IMR-90 (cell line): ENCODE results near the gene POLG2. TPM values are rescaled to one million over a fixed set of nuclear protein-coding genes. Genes with fewer than 3 reads are reported as not detected.
A peak's percentile ranks its signal among the peaks of the same experiment; 100 is the strongest.

Experiments used
- ATAC-seq: fragments of 200-7000 bp; cut with Tn5 transposase; 2 replicates; pipeline ENCODE4 v1.9.1; 2020; ENCODE audit warnings: low read depth, mild to moderate bottlenecking, moderate library complexity
- BruUV-seq: library from RNA; stranded (reverse); fragments of 400-500 nt; replicated peaks from 2 replicates; lab custom pipeline; 2021; lab: Mats Ljungman, UMichigan
- CTCF ChIA-PET: fragments of 300-600 bp; formaldehyde crosslinking; extraction: SDS; loops from one replicate; lab custom pipeline; 2021; ENCODE audit warnings: antibody characterized with exemption; lab: Yijun Ruan, JAX
- POLR2A ChIA-PET: fragments of 300-600 bp; sonication (Branson Sonifier 250); formaldehyde crosslinking; loops from one replicate; lab custom pipeline; 2022; ENCODE audit warnings: antibody characterized with exemption; ENCODE audit not compliant: unreplicated experiment; lab: Charles Lee
- DNase-seq: peaks from one replicate; pipeline ENCODE4 v3.0.0; 2013
- H2AFZ ChIP-seq: replicated peaks from 2 replicates; pipeline ENCODE3; 2013; ENCODE audit warnings: low read length, mild to moderate bottlenecking; ENCODE audit not compliant: poor library complexity
- H2AK5ac ChIP-seq: 2 replicates; pipeline ENCODE4 v1.6.1; 2013; ENCODE audit warnings: low read depth, low read length, inconsistent platforms
- H2AK9ac ChIP-seq: replicated peaks from 2 replicates; pipeline ENCODE3; 2013; ENCODE audit warnings: mild to moderate bottlenecking, low read depth, low read length, moderate library complexity; ENCODE audit not compliant: poor library complexity
- H2BK120ac ChIP-seq: 2 replicates; pipeline ENCODE4 v1.6.1; 2013; ENCODE audit warnings: low read depth, low read length, inconsistent platforms
- H2BK15ac ChIP-seq: 3 replicates; pipeline ENCODE4 v1.6.1; 2013; ENCODE audit warnings: low read depth, low read length, inconsistent platforms
- H2BK20ac ChIP-seq: 2 replicates; pipeline ENCODE4 v1.6.1; 2013; ENCODE audit warnings: low read depth, mild to moderate bottlenecking, inconsistent platforms, low read length, moderate library complexity
- H2BK5ac ChIP-seq: 2 replicates; pipeline ENCODE4 v1.6.1; 2013; ENCODE audit warnings: mild to moderate bottlenecking, low read depth, low read length, inconsistent platforms; ENCODE audit not compliant: poor library complexity, severe bottlenecking
- H3K14ac ChIP-seq: replicated peaks from 2 replicates; pipeline ENCODE4 v1.6.1; 2013; ENCODE audit warnings: low read depth, low read length, inconsistent platforms
- H3K18ac ChIP-seq: 2 replicates; pipeline ENCODE4 v1.6.1; 2013; ENCODE audit warnings: low read depth, low read length, control low read depth
- H3K23ac ChIP-seq: 2 replicates; pipeline ENCODE4 v1.6.1; 2013; ENCODE audit warnings: low read depth, low read length, inconsistent platforms
- H3K27ac ChIP-seq: 2 replicates; pipeline ENCODE4 v1.5.1; 2013; ENCODE audit warnings: mild to moderate bottlenecking, control low read depth, low read length; ENCODE audit not compliant: insufficient read depth
- H3K27me3 ChIP-seq: 2 replicates; pipeline ENCODE4 v1.6.1; 2013; ENCODE audit warnings: low read length; ENCODE audit not compliant: control insufficient read depth, insufficient read depth
- H3K36me3 ChIP-seq: 2 replicates; pipeline ENCODE4 v1.6.1; 2013; ENCODE audit warnings: low read length, mixed read lengths; ENCODE audit not compliant: control insufficient read depth, insufficient read depth
- H3K4ac ChIP-seq: 2 replicates; pipeline ENCODE4 v1.6.1; 2013; ENCODE audit warnings: low read depth, low read length, inconsistent platforms
- H3K4me1 ChIP-seq: 2 replicates; pipeline ENCODE4 v1.6.1; 2013; ENCODE audit warnings: low read length, mixed read lengths; ENCODE audit not compliant: control insufficient read depth, insufficient read depth
- H3K4me2 ChIP-seq: 2 replicates; pipeline ENCODE4 v1.6.1; 2013; ENCODE audit warnings: low read depth, mild to moderate bottlenecking, control low read depth, low read length, moderate library complexity
- H3K4me3 ChIP-seq: 2 replicates; pipeline ENCODE4 v1.5.1; 2013; ENCODE audit warnings: low read depth, mild to moderate bottlenecking, control low read depth, low read length, moderate library complexity; ENCODE audit not compliant: insufficient read depth
- H3K56ac ChIP-seq: 2 replicates; pipeline ENCODE4 v1.6.1; 2013; ENCODE audit warnings: low read length, inconsistent platforms; ENCODE audit not compliant: insufficient read depth; ENCODE audit errors: extremely low read depth
- H3K79me1 ChIP-seq, 2 experiments: 2 replicates each; pipeline ENCODE4 v1.6.1; 2013; ENCODE audit warnings: low read length in 2 of 2, inconsistent platforms in 1 of 2, low read depth in 1 of 2
- H3K9ac ChIP-seq: 2 replicates; pipeline ENCODE4 v1.6.1; 2013; ENCODE audit warnings: low read depth, low read length, control low read depth
- H3K9me1 ChIP-seq: 2 replicates; pipeline ENCODE4 v1.6.1; 2013; ENCODE audit warnings: low read length, inconsistent platforms; ENCODE audit not compliant: insufficient read depth
- H3K9me3 ChIP-seq: 2 replicates; pipeline ENCODE4 v1.6.1; 2013; ENCODE audit warnings: low read length; ENCODE audit not compliant: control insufficient read depth, insufficient read depth
- H4K20me1 ChIP-seq: 2 replicates; pipeline ENCODE4 v1.6.1; 2013; ENCODE audit warnings: low read length, inconsistent platforms; ENCODE audit not compliant: insufficient read depth
- H4K5ac ChIP-seq: 2 replicates; pipeline ENCODE4 v1.6.1; 2013; ENCODE audit warnings: mild to moderate bottlenecking, low read depth, low read length, control low read depth
- H4K8ac ChIP-seq, 2 experiments: 2 replicates each; pipeline ENCODE4 v1.6.1; 2013; ENCODE audit warnings: low read depth in 2 of 2, low read length in 2 of 2, control low read depth in 1 of 2, inconsistent platforms in 1 of 2
- H4K91ac ChIP-seq: 2 replicates; pipeline ENCODE4 v1.6.1; 2013; ENCODE audit warnings: low read depth, low read length, inconsistent platforms; ENCODE audit not compliant: insufficient read depth
- BHLHE40 ChIP-seq: fragments of 150-350 bp; IDR thresholded peaks from 2 replicates; pipeline ENCODE4 v1.6.1; 2016; ENCODE audit warnings: mild to moderate bottlenecking, low read depth, low read length
- CEBPB ChIP-seq: IDR thresholded peaks from 2 replicates; pipeline ENCODE4 v1.6.1; 2012; ENCODE audit warnings: low read depth, low read length, improper control_type of control experiment
- CHD1 ChIP-seq: IDR thresholded peaks from 2 replicates; pipeline ENCODE4 v1.6.1; 2012; ENCODE audit warnings: low read depth, low read length, improper control_type of control experiment
- MAFK ChIP-seq: IDR thresholded peaks from 2 replicates; pipeline ENCODE4 v1.6.1; 2012; ENCODE audit warnings: low read depth, low read length, improper control_type of control experiment
- MAZ ChIP-seq: IDR thresholded peaks from 2 replicates; pipeline ENCODE4 v1.6.1; 2012; ENCODE audit warnings: low read depth, mild to moderate bottlenecking, low read length, improper control_type of control experiment, moderate library complexity, borderline replicate concordance
- MXI1 ChIP-seq: IDR thresholded peaks from 2 replicates; pipeline ENCODE4 v1.6.1; 2012; ENCODE audit warnings: low read depth, mild to moderate bottlenecking, low read length, moderate library complexity, borderline replicate concordance
- NFE2L2 ChIP-seq: fragments of 150-350 bp; IDR thresholded peaks from 2 replicates; pipeline ENCODE4 v1.6.1; 2016; ENCODE audit warnings: low read depth, mild to moderate bottlenecking, low read length
- POLR2A ChIP-seq: IDR thresholded peaks from 2 replicates; pipeline ENCODE4 v1.6.1; 2012; ENCODE audit warnings: mild to moderate bottlenecking, low read depth, low read length
- RAD21 ChIP-seq: IDR thresholded peaks from 2 replicates; pipeline ENCODE4 v1.6.1; 2012; ENCODE audit warnings: low read length, improper control_type of control experiment
- RCOR1 ChIP-seq: IDR thresholded peaks from 2 replicates; pipeline ENCODE4 v1.6.1; 2012; ENCODE audit warnings: mild to moderate bottlenecking, low read length, improper control_type of control experiment; ENCODE audit not compliant: insufficient replicate concordance
- RFX5 ChIP-seq: IDR thresholded peaks from 2 replicates; pipeline ENCODE4 v1.8.0; 2012; ENCODE audit warnings: low read depth, mild to moderate bottlenecking, low read length, moderate library complexity
- SMC3 ChIP-seq: fragments of 150-350 bp; IDR thresholded peaks from 2 replicates; pipeline ENCODE4 v1.6.1; 2016; ENCODE audit warnings: low read depth, mild to moderate bottlenecking, antibody characterized with exemption, low read length, moderate library complexity
- WGBS, 2 experiments: methylation state at CpG; one replicate each; pipeline versions ENCODE4 v1.1.5 to v1.1.7; 2013; ENCODE audit warnings: missing lambda C conversion rate in 2 of 2; ENCODE audit not compliant: insufficient read length in 1 of 2; ENCODE audit errors: extremely low coverage in 2 of 2; 5-methylcytosine and 5-hydroxymethylcytosine counted together
- dilution Hi-C: fragments of 300-500 bp; cut with HindIII; formaldehyde crosslinking; loops from one replicate; pipeline ENCODE4 v1.14.3; 2018; ENCODE audit warnings: low sequenced_read_pairs; ENCODE audit not compliant: unreplicated experiment
- in situ Hi-C: fragments of 300-500 bp; cut with MboI; formaldehyde crosslinking; loops from 3 replicates; pipeline ENCODE4 v1.14.3; 2019; ENCODE audit warnings: low sequenced_read_pairs, inconsistent platforms, mixed read lengths
- intact Hi-C: fragments of 100-400 bp; cut with micrococcal nuclease; formaldehyde crosslinking; loops from 2 replicates; pipeline ENCODE4 v1.10.0; 2022
- polyA plus RNA-seq, 3 experiments: library from polyadenylated mRNA; depleted of rRNA; stranded (reverse); fragments of >200 nt; gene quantifications; 2 replicates each; pipeline ENCODE4 v1.2.3, GENCODE V29; 2012; ENCODE audit warnings: low replicate concordance in 1 of 3
- total RNA-seq: library from RNA; depleted of rRNA; stranded (reverse); fragments of >200 nt; gene quantifications from 2 replicates; pipeline ENCODE4 v1.2.3, GENCODE V29; 2012
- TF ChIP-seq, protein P1 (sequence below): fragments of 150-350 bp; IDR thresholded peaks from 2 replicates; pipeline ENCODE4 v1.6.1; 2017; ENCODE audit warnings: mild to moderate bottlenecking, antibody characterized with exemption, low read length, low read depth
- TF ChIP-seq, protein P2 (sequence below): fragments of 150-350 bp; IDR thresholded peaks from 2 replicates; pipeline ENCODE4 v1.6.1; 2016; ENCODE audit warnings: low read depth, mild to moderate bottlenecking, low read length, moderate library complexity, borderline replicate concordance

Gene POLG2
- total and polyA plus RNA-seq, 2 of the 4 experiments (the other 2 are of a cell fraction): 7.0 to 7.7 TPM

DNA sequence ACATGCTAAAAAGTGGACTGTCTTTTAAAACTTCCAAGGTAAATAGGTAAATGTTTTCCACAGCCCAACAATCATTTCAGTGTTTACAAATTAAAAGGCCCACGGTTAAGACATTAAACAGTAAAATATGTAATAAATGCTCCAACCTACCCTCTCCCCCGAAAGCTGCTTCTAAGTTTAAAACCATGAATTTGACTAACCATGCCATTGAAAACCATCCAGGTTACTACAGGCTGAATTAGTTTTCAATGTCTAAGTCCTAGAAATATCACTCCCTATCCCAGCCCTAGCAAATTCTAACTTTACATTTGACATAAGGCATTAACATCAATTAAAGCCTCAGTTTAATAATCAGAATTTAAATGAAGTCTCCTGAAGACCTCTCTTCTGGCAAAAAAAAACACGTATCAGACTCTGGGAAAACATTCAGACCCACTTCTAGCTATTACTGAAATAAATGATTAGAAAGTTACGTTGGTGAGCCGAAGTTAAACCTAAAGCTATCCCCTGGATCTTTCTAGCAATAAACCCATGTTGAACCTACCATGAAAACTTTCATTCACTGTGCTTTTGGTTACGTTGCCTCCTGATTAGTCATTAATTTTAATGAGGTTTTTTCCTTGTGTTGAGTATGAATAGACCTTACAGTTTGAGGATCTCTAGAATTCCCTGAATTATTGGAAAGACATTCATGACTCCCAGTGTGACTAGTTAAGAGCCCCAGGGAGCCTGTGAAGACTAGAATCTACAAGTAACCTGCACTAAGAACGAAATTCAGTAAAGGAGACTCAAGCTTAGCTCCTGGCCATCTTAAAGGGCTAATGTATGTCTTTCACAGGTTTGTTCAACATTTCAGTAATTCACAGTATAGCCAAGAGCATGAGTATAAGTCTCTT lies 1.7 kb upstream of the POLG2 start (continued):
- TF ChIP-seq MAZ: no peak

DNA sequence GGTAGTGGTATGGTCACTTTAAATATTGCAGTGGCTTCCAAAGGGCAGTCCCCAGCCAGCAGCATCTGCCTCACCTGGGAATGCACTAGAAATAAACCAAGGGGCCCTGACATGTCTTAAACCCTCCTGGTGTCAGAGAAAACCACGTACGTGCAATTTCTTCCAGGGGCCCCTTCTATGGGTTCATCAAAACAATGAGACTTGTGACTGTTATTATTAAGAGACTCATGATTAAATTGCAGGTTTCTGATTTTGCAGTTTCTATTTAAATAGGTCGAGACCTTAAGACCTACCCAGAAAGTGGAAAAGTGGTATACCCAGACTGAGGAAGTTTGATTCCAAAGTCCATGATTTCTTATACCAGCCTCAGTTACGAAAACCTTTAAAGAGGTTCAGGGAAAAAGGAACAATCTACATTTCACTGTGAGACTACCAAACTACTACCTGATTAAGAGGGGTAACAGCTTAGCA lies 746 bp upstream of the POLG2 start:
- Histone ChIP-seq H2BK120ac (no peak overlapping the region), H3K14ac (no peak overlapping the region), H2BK15ac (no peak overlapping the region), H3K9ac (peak overlapping the region; percentile 53; the same call in 1 of the 2 replicates), H3K27me3 (no peaks in the 10 kb centered on the region), H3K9me3 (no peaks in the 10 kb centered on the region), H3K18ac (no peak overlapping the region), H3K4ac (no peak overlapping the region), H4K20me1 (peaks cover 49% of the 10 kb centered on the region), H2BK5ac (peak overlapping the region; percentile 78), H4K5ac (no peak overlapping the region), H3K9me1 (no peaks in the 10 kb centered on the region), H3K56ac (no peak overlapping the region), H3K27ac (peak overlapping the region; percentile 30), H3K4me1 (no peaks in the 10 kb centered on the region), H3K4me2 (peak overlapping the region; percentile 80), H3K23ac (no peak overlapping the region), H2AFZ (no peak overlapping the region), H4K8ac (peak overlapping the region; percentile 24 to 89; a peak in 3 of 4 replicates), H3K4me3 (peak overlapping the region; percentile 68; the same call in 1 of the 2 replicates), H2AK5ac (no peak overlapping the region), H3K79me1 (peaks cover 26 to 43% of the 10 kb centered on the region in 2 experiments), H2BK20ac (no peak overlapping the region), H4K91ac (no peak overlapping the region), H3K36me3 (peaks cover 35% of the 10 kb centered on the region), H2AK9ac (peak overlapping the region; percentile 11)
- POLR2A ChIA-PET: interaction anchor here (1.0 kb wide), 1 partner anchor 8 kb away, joined by 7 read pairs; no protein-coding TSS in a partner anchor
- intact Hi-C loops: no loop called here
- WGBS, 2 experiments: no CpG with 5 or more reads among the region's 4 CpGs
- DNase-seq (no peak), ATAC-seq (no peak)
- dilution Hi-C loops: no loop called here
- no TSS peak for BruUV-seq
- in situ Hi-C loops: no loop called here
- CTCF ChIA-PET: interaction anchor here (1.0 kb wide), 1 partner anchor 10 kb away, joined by 3 read pairs; no protein-coding TSS in a partner anchor
- TF ChIP-seq SMC3: no peak
- no peak; the same call in 1 of the 2 replicates for TF ChIP-seq POLR2A
- no peak for TF ChIP-seq CEBPB
- no peak for TF ChIP-seq CHD1
- no peak for TF ChIP-seq NFE2L2
- TF ChIP-seq MAZ: no peak
- TF ChIP-seq MXI1: no peak
- TF ChIP-seq RAD21: no peak
- no peak for TF ChIP-seq RFX5
- TF ChIP-seq RCOR1: no peak
- TF ChIP-seq MAFK: no peak
- TF ChIP-seq BHLHE40: no peak
- TF ChIP-seq, protein P1, sequence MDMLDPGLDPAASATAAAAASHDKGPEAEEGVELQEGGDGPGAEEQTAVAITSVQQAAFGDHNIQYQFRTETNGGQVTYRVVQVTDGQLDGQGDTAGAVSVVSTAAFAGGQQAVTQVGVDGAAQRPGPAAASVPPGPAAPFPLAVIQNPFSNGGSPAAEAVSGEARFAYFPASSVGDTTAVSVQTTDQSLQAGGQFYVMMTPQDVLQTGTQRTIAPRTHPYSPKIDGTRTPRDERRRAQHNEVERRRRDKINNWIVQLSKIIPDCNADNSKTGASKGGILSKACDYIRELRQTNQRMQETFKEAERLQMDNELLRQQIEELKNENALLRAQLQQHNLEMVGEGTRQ: no peak
- TF ChIP-seq, protein P2, sequence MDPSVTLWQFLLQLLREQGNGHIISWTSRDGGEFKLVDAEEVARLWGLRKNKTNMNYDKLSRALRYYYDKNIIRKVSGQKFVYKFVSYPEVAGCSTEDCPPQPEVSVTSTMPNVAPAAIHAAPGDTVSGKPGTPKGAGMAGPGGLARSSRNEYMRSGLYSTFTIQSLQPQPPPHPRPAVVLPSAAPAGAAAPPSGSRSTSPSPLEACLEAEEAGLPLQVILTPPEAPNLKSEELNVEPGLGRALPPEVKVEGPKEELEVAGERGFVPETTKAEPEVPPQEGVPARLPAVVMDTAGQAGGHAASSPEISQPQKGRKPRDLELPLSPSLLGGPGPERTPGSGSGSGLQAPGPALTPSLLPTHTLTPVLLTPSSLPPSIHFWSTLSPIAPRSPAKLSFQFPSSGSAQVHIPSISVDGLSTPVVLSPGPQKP: no peak
